Iris pigment epithelial cell (primary cell): ENCODE data around the gene APPBP2.
A peak's percentile ranks its signal among the peaks of the same experiment; 100 is the strongest.
"Not testable (repeated sequence)": the region's sequence is repeated elsewhere in the genome, so short reads cannot be mapped to it uniquely, and the experiment has no call there.

Experiments used
- DNase-seq: peaks from one replicate; pipeline ENCODE4 v3.0.0-alpha.2; 2011; ENCODE audit warnings: low read depth

The APPBP2 gene

GRCh38 chr17:60534613-60535157, 8.6 kb upstream of the APPBP2 start:
- DNase-seq: no peak

GRCh38 chr17:60534010-60534555, 8.0 kb upstream of the APPBP2 start:
- no peak for DNase-seq

GRCh38 chr17:60529806-60530205, 3.8 kb upstream of the APPBP2 start:
- no peak for DNase-seq

GRCh38 chr17:60528828-60529227, 2.8 kb upstream of the APPBP2 start:
- no peak for DNase-seq

- DNase-seq: no peak
Observed at GRCh38 chr17:60527701-60528100, 1.7 kb upstream of the APPBP2 start.

GRCh38 chr17:60526726-60527125, 684 bp upstream of the APPBP2 start:
- DNase-seq: peak; percentile 34

- no peak for DNase-seq
Observed at GRCh38 chr17:60525328-60525684, 736 bp downstream of the APPBP2 start.

- DNase-seq: peak; percentile 30
Observed at GRCh38 chr17:60524463-60525327, 1.3 kb downstream of the APPBP2 start.

- DNase-seq: no peak
Observed at GRCh38 chr17:60523822-60524221, 2.2 kb downstream of the APPBP2 start.

GRCh38 chr17:60522889-60523626, 3.0 kb downstream of the APPBP2 start:
- no peak for DNase-seq

GRCh38 chr17:60519795-60520194, 6.2 kb downstream of the APPBP2 start:
- DNase-seq: no peak

GRCh38 chr17:60515683-60516082, 10.4 kb downstream of the APPBP2 start:
- DNase-seq: not testable (repeated sequence)

GRCh38 chr17:60515199-60515598, 10.8 kb downstream of the APPBP2 start:
- DNase-seq: not testable (repeated sequence)

- DNase-seq: no peak
Observed at GRCh38 chr17:60514500-60514899, 11.5 kb downstream of the APPBP2 start.

GRCh38 chr17:60514053-60514452, 12.0 kb downstream of the APPBP2 start:
- DNase-seq: no peak

- DNase-seq: no peak
Observed at GRCh38 chr17:60513014-60513413, 13.0 kb downstream of the APPBP2 start.

- DNase-seq: no peak
Observed at GRCh38 chr17:60510723-60511122, 15.3 kb downstream of the APPBP2 start.

GRCh38 chr17:60510031-60510430, 16.0 kb downstream of the APPBP2 start:
- DNase-seq: no peak

GRCh38 chr17:60508384-60508980, 17.6 kb downstream of the APPBP2 start:
- DNase-seq: no peak

GRCh38 chr17:60506312-60506711, 19.7 kb downstream of the APPBP2 start:
- DNase-seq: peak; percentile 94

- no peak for DNase-seq
Observed at GRCh38 chr17:60502145-60502544, 23.9 kb downstream of the APPBP2 start.

GRCh38 chr17:60501589-60501988, 24.5 kb downstream of the APPBP2 start:
- no peak for DNase-seq
